Keratinocyte (primary cell): ENCODE data around the gene DOP1B. TPM values are rescaled to one million over a fixed set of nuclear protein-coding genes. Genes with fewer than 3 reads are reported as not detected.

Source experiments
- DNase-seq: peaks from one replicate; pipeline ENCODE4 v3.0.0-alpha.2; 2011; ENCODE audit warnings: low read depth, missing footprints, low spot score
- FAIRE-seq: peaks from 2 replicates; lab custom pipeline; 2011; peaks lifted over from hg19 to GRCh38; lab: Jason Lieb, UNC
- H2AFZ ChIP-seq: 2 replicates; pipeline ENCODE4 v1.6.0; 2012; ENCODE audit warnings: low read length, control low read depth, inconsistent platforms; ENCODE audit not compliant: control insufficient read depth
- H3K27ac ChIP-seq: 2 replicates; pipeline ENCODE4 v1.5.1; 2011; ENCODE audit warnings: low read length; ENCODE audit not compliant: control insufficient read depth, insufficient read depth
- H3K27me3 ChIP-seq: 3 replicates; pipeline ENCODE4 v1.6.0; 2011; ENCODE audit warnings: low read length; ENCODE audit not compliant: control insufficient read depth, insufficient read depth; ENCODE audit errors: extremely low read depth
- H3K36me3 ChIP-seq, 2 experiments: 2 replicates in 1 of 2; 3 replicates in 1 of 2; pipeline ENCODE4 v1.5.1; 2011; ENCODE audit warnings: low read length in 2 of 2, mild to moderate bottlenecking in 1 of 2; ENCODE audit not compliant: control insufficient read depth in 2 of 2, insufficient read depth in 2 of 2; ENCODE audit errors: extremely low read depth in 1 of 2
- H3K4me1 ChIP-seq: 3 replicates; pipeline ENCODE4 v1.5.1; 2011; ENCODE audit warnings: low read length; ENCODE audit not compliant: control insufficient read depth, insufficient read depth; ENCODE audit errors: extremely low read depth
- H3K4me2 ChIP-seq: 3 replicates; pipeline ENCODE4 v1.6.0; 2011; ENCODE audit warnings: low read depth, low read length; ENCODE audit not compliant: control insufficient read depth, insufficient read depth; ENCODE audit errors: extremely low read depth
- H3K4me3 ChIP-seq, 3 experiments: fragments of 200-600 bp in 1 of 3; sonication (generic) in 1 of 3; 2 replicates in 2 of 3; 3 replicates in 1 of 3; pipeline ENCODE4 v1.5.1; 2011 to 2016; ENCODE audit warnings: low read length in 3 of 3, mild to moderate bottlenecking in 3 of 3, control low read depth in 2 of 3, inconsistent platforms in 1 of 3, low read depth in 1 of 3, mixed read lengths in 1 of 3, mixed run types in 1 of 3, moderate library complexity in 1 of 3; ENCODE audit not compliant: control insufficient read depth in 2 of 3, insufficient read depth in 2 of 3; ENCODE audit errors: extremely low read depth in 1 of 3
- H3K79me2 ChIP-seq: 2 replicates; pipeline ENCODE4 v1.6.0; 2012; ENCODE audit warnings: low read length; ENCODE audit not compliant: control insufficient read depth, insufficient read depth
- H3K9ac ChIP-seq: 3 replicates; pipeline ENCODE4 v1.6.0; 2011; ENCODE audit warnings: low read length; ENCODE audit not compliant: control insufficient read depth, insufficient read depth; ENCODE audit errors: extremely low read depth
- H3K9me1 ChIP-seq: 3 replicates; pipeline ENCODE4 v1.6.0; 2011; ENCODE audit warnings: low read length; ENCODE audit not compliant: control insufficient read depth, insufficient read depth; ENCODE audit errors: extremely low read depth
- H3K9me3 ChIP-seq: 2 replicates; pipeline ENCODE4 v1.5.1; 2012; ENCODE audit warnings: low read depth, low read length; ENCODE audit not compliant: control insufficient read depth
- H4K20me1 ChIP-seq: 3 replicates; pipeline ENCODE4 v1.6.0; 2011; ENCODE audit warnings: low read length; ENCODE audit not compliant: control insufficient read depth, insufficient read depth; ENCODE audit errors: extremely low read depth
- CTCF ChIP-seq, 3 experiments: IDR thresholded peaks in 1 of 3; conservative IDR thresholded peaks in 1 of 3; optimal IDR thresholded peaks in 1 of 3; 2 replicates in 2 of 3; 3 replicates in 1 of 3; pipeline versions ENCODE3 to v1.5.1; 2011; ENCODE audit warnings: low read length in 3 of 3, mild to moderate bottlenecking in 3 of 3, moderate library complexity in 2 of 3, control low read depth in 1 of 3, inconsistent platforms in 1 of 3; ENCODE audit not compliant: insufficient read depth in 2 of 3; ENCODE audit errors: extremely low read depth in 1 of 3
- EZH2 ChIP-seq: IDR thresholded peaks from one replicate; pipeline ENCODE4 v1.6.1; 2012; ENCODE audit warnings: inconsistent platforms, mild to moderate bottlenecking, low read length, moderate library complexity
- dilution Hi-C: fragments of 300-500 bp; cut with MboI; formaldehyde crosslinking; loops from one replicate; pipeline ENCODE4 v1.7.0; 2020; ENCODE audit warnings: low sequenced_read_pairs; ENCODE audit not compliant: extremely low pct_ligation_motif_present
- polyA plus RNA-seq, 5 experiments: library from polyadenylated mRNA; depleted of rRNA in 3 of 5; stranded (reverse) in 3 of 5; stranded (forward) in 1 of 5; unstranded in 1 of 5; fragments of >200 nt; gene quantifications; 1 replicate in 1 of 5; 2 replicates in 3 of 5; 3 replicates in 1 of 5; pipeline versions ENCODE4 v1.2.1 to v1.2.3, GENCODE V29; 2011 to 2012; ENCODE audit warnings: missing spikeins in 2 of 5, low read depth in 1 of 5, low replicate concordance in 1 of 5

Gene DOP1B
- polyA plus RNA-seq, 1 donor (not counting 4 experiments of a cell fraction or from before 2014, with no cell fraction given), result 2.9 TPM

GRCh38 chr21:36169470-36170128, 13.0 kb downstream of the DOP1B start:
- FAIRE-seq (no peak), DNase-seq (no peak)
- H3K36me3 ChIP-seq, result peaks cover 0 to 1% of the 10 kb centered on the region in 2 experiments
- H3K27me3 ChIP-seq, result no peaks in the 10 kb centered on the region
- no peaks in the 10 kb centered on the region for H3K4me1 ChIP-seq
- no peak overlapping the region for H3K4me3 ChIP-seq
- no peaks in the 10 kb centered on the region for H3K79me2 ChIP-seq
- no peaks in the 10 kb centered on the region for H3K9me1 ChIP-seq
- no peak overlapping the region for H2AFZ ChIP-seq
- no peak for TF ChIP-seq EZH2
- no peak overlapping the region for H3K4me2 ChIP-seq
- H3K9ac ChIP-seq, result no peak overlapping the region
- no peaks in the 10 kb centered on the region for H4K20me1 ChIP-seq
- no peaks in the 10 kb centered on the region for H3K9me3 ChIP-seq
- dilution Hi-C loops, result no loop called here
- H3K27ac ChIP-seq, result no peak overlapping the region

DNA sequence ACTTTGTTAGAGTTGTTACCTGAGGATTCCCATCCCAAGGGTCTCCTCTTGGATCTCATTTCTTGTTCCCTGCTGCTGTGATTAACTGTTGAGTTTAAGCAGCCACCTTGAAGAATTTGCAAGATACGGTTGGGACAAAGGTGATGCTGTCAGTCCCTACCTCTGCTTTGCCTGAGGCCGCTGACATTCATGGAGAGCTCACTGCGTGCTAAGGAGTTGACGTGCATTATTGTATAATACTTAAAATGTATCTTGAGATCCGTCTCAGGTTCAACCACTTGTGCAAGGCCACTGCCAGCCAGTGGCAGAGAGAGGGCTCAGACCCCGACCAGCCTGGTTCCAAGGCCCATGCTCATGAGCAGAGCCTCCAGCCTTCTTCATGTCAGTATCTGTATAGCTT, 14.2 kb downstream of the DOP1B start:
- H3K79me2 ChIP-seq, result no peaks in the 10 kb centered on the region
- H2AFZ ChIP-seq, result no peak overlapping the region
- H3K27ac ChIP-seq, result no peak overlapping the region
- no peaks in the 10 kb centered on the region for H3K9me3 ChIP-seq
- no peak overlapping the region for H3K4me3 ChIP-seq
- no peak for FAIRE-seq
- H3K4me2 ChIP-seq, result no peak overlapping the region
- dilution Hi-C loops, result no loop called here
- no peak overlapping the region for H3K9ac ChIP-seq
- no peaks in the 10 kb centered on the region for H4K20me1 ChIP-seq
- no peaks in the 10 kb centered on the region for H3K4me1 ChIP-seq
- no peak for DNase-seq
- TF ChIP-seq CTCF (optimal IDR thresholded peaks at IDR 0.05 in 1 of 3, IDR thresholded peaks at IDR 0.05 in 1 of 3, conservative IDR thresholded peaks at IDR 0.05 in 1 of 3; ENCODE audit: extremely low read depth in 1 of 3, insufficient read depth in 2 of 3, low read length in 3 of 3) (no peak), EZH2 (no peak)
- H3K9me1 ChIP-seq, result no peaks in the 10 kb centered on the region
- no peaks in the 10 kb centered on the region for H3K27me3 ChIP-seq
- H3K36me3 ChIP-seq, result peaks cover 0 to 1% of the 10 kb centered on the region in 2 experiments

DNA sequence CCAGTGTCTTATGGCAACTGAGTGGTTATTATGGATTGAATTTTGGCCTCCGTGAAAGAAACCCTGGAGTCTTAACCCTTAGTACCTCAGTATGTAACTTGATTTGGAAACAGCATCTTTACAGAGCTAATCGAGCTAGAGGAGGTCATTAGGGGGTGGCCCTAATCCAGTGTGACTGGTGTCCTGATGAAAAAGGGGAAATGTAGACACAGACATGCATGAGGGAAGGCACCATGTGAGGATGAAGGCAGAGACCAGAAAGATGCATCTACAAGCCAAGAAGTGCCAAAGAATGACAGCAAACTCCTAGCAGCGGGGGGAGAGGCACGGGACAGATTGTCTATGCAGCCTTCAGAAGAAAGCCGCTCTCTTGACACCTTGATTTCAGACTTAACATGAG, 14.7 kb downstream of the DOP1B start:
- Histone ChIP-seq H4K20me1 (no peaks in the 10 kb centered on the region), H3K27ac (no peak overlapping the region), H3K4me3 (no peak overlapping the region), H3K79me2 (no peaks in the 10 kb centered on the region), H3K9ac (no peak overlapping the region), H3K4me2 (no peak overlapping the region), H3K27me3 (no peaks in the 10 kb centered on the region), H3K9me1 (no peaks in the 10 kb centered on the region), H3K36me3 (no peaks in the 10 kb centered on the region), H3K4me1 (no peaks in the 10 kb centered on the region), H2AFZ (no peak overlapping the region), H3K9me3 (no peaks in the 10 kb centered on the region)
- FAIRE-seq, result no peak
- DNase-seq, result no peak
- dilution Hi-C loops, result no loop called here
- TF ChIP-seq CTCF (optimal IDR thresholded peaks at IDR 0.05 in 1 of 3, IDR thresholded peaks at IDR 0.05 in 1 of 3, conservative IDR thresholded peaks at IDR 0.05 in 1 of 3; ENCODE audit: extremely low read depth in 1 of 3, insufficient read depth in 2 of 3, low read length in 3 of 3) (no peak), EZH2 (no peak)
